ENCODE measurements around the gene ANKRD61.
"Not testable (repeated sequence)": the region's sequence is repeated elsewhere in the genome, so short reads cannot be mapped to it uniquely, and the experiment has no call there.

Gene ANKRD61

DNA sequence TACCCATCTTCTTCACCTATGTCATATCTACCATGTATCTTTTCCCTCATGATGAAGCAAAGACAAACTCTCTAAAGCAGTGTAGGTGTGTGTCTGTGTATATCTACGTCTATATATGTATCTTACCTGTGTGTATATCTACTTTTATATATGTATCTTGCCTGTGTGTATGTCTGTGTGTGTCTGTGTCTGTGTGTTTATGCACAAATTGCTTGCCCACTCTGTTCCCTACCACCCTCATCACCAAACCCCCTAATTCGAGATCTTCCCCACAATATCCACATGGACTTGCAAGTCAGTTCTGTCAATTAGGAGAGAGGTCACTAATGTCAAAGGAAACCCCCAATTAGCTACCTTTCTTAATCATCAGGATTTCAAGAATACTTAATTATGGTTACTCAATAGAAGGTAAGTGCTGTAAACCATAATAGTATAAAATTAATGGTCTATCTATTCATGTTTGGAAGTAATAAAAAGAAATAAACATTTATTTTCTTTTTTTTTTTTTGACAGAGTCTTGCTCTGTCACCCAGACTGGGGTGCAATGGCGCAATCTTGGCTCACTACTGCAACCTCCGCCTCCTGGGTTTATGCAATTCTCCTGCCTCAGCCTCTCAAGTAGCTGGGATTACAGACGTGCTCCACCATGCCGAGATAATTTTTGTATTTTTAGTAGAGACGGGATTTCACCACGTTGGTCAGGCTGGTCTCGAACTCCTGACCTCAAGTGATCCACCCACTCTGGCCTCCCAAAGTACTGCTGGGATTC, 43.6 kb downstream of the ANKRD61 start:
- H3K27ac ChIP-seq, result no peak overlapping the region
- TF ChIP-seq CTCF (conservative IDR thresholded peaks at IDR 0.05), result no peak

GRCh38 chr7:6078548-6078947, 47.4 kb downstream of the ANKRD61 start:
- TF ChIP-seq CTCF (conservative IDR thresholded peaks at IDR 0.05), result no peak
- H3K27ac ChIP-seq, result no peak overlapping the region

GRCh38 chr7:6083047-6083446, 51.9 kb downstream of the ANKRD61 start:
- not testable (repeated sequence) for H3K27ac ChIP-seq
